ENCODE data around the gene ATXN7L1.

The ATXN7L1 gene

DNA sequence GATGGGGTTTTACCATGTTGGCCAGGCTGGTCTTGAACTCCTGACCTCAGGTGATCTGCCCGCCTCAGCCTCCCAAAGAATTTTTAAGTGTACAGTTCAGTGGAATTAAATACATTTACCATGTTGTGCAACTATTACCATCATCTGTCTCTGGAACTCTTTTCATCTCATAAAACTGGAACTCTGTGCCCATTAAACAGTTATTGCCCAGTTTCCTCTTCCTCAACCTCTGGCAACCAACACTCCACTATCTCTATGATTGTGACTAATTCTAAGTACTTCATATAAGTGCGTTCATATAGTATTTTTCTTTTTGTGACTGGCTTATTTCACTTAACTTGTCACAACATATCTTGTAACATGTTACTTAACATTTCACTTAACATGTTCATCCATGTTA lies 41.3 kb upstream of the ATXN7L1 start:
- H2BK5ac ChIP-seq (ENCODE audit: low read length) = no peak overlapping the region
- no peak overlapping the region for H3K27ac ChIP-seq (replicated peaks; ENCODE audit: low read length)
- no peak overlapping the region for H3K14ac ChIP-seq (ENCODE audit: low read length)
- no peak overlapping the region for H4K8ac ChIP-seq (ENCODE audit: low read depth, low read length)
- no peak overlapping the region for H3K18ac ChIP-seq (ENCODE audit: low read length)
- H2BK12ac ChIP-seq (ENCODE audit: low read length) = no peak overlapping the region
- H3K9ac ChIP-seq (ENCODE audit: low read depth, low read length, poor library complexity) = no peak overlapping the region
- no peaks in the 10 kb centered on the region for H3K27me3 ChIP-seq (ENCODE audit: control insufficient read depth in 3 of 3, insufficient read depth in 3 of 3, low read depth in 1 of 3, low read length in 3 of 3)
- WGBS, 2 donors (ENCODE audit: extremely low coverage in 2 of 2, insufficient read length in 2 of 2, insufficient replicate concordance in 1 of 2) = no CpG with 5 or more reads among the region's 2 CpGs
- H3K4me2 ChIP-seq (ENCODE audit: insufficient read depth, low read length, poor library complexity, severe bottlenecking) = no peak overlapping the region
- no peaks in the 10 kb centered on the region for H3K79me1 ChIP-seq (ENCODE audit: low read depth, low read length)
- H2BK15ac ChIP-seq (ENCODE audit: low read length) = no peak overlapping the region
- H3K9me3 ChIP-seq (replicated peaks in 1 of 2; ENCODE audit: control insufficient read depth in 2 of 2, insufficient read depth in 1 of 2, low read depth in 1 of 2, low read length in 2 of 2) = peaks cover 0 to 4% of the 10 kb centered on the region in 2 donors
- no peak overlapping the region for H3K23ac ChIP-seq (ENCODE audit: low read depth, low read length, poor library complexity)
- H4K91ac ChIP-seq (ENCODE audit: low read depth, low read length, poor library complexity) = no peak overlapping the region
- no peak for DNase-seq (ENCODE audit: low spot score)
- H2AFZ ChIP-seq (ENCODE audit: low read length) = no peak overlapping the region
- no peak overlapping the region for H3K4me3 ChIP-seq (ENCODE audit: low read length in 2 of 2)
- peaks cover 0 to 2% of the 10 kb centered on the region in 2 donors for H3K4me1 ChIP-seq (ENCODE audit: control insufficient read depth in 2 of 2, insufficient read depth in 1 of 2, low read depth in 1 of 2, low read length in 2 of 2)
- H2BK120ac ChIP-seq (ENCODE audit: low read depth, low read length) = no peak overlapping the region
- no peak overlapping the region for H2AK5ac ChIP-seq (ENCODE audit: low read depth, low read length)
- H3K36me3 ChIP-seq (replicated peaks in 1 of 2; ENCODE audit: control insufficient read depth in 2 of 2, insufficient read depth in 2 of 2, low read length in 2 of 2) = no peaks in the 10 kb centered on the region
- no peak overlapping the region for H3K4ac ChIP-seq (ENCODE audit: low read length)

DNA sequence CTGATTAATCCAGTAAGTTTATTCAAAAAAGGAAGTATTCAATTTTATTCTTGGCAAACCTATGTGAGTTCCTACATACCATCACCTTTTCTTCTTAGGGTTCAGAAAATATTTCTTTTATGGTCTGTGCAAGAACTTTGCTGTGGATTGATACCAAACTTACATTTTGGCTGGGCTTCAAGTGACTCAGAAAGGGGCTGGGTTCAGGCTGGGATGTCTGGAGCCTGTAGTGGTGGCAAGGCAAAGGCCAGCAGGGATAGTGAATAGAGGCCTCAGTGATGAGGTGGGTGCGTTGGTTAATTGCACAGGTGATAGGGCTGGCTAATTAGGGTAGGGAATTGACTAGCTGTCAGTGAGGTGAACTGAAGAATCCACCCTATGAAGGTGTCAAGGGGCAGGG lies 40.2 kb upstream of the ATXN7L1 start:
- Histone ChIP-seq H3K36me3 (replicated peaks in 1 of 2; ENCODE audit: control insufficient read depth in 2 of 2, insufficient read depth in 2 of 2, low read length in 2 of 2) (no peaks in the 10 kb centered on the region), H4K8ac (ENCODE audit: low read depth, low read length) (no peak overlapping the region), H3K14ac (ENCODE audit: low read length) (no peak overlapping the region), H2BK5ac (ENCODE audit: low read length) (no peak overlapping the region), H3K18ac (ENCODE audit: low read length) (no peak overlapping the region), H2BK12ac (ENCODE audit: low read length) (no peak overlapping the region), H2AK5ac (ENCODE audit: low read depth, low read length) (no peak overlapping the region), H3K27ac (replicated peaks; ENCODE audit: low read length) (no peak overlapping the region), H3K4me2 (ENCODE audit: insufficient read depth, low read length, poor library complexity, severe bottlenecking) (no peak overlapping the region), H2AFZ (ENCODE audit: low read length) (no peak overlapping the region), H3K4ac (ENCODE audit: low read length) (no peak overlapping the region), H3K79me1 (ENCODE audit: low read depth, low read length) (no peaks in the 10 kb centered on the region), H3K27me3 (ENCODE audit: control insufficient read depth in 3 of 3, insufficient read depth in 3 of 3, low read depth in 1 of 3, low read length in 3 of 3) (no peaks in the 10 kb centered on the region), H3K4me3 (ENCODE audit: low read length in 2 of 2) (no peak overlapping the region), H3K4me1 (ENCODE audit: control insufficient read depth in 2 of 2, insufficient read depth in 1 of 2, low read depth in 1 of 2, low read length in 2 of 2) (peaks cover 0 to 2% of the 10 kb centered on the region in 2 donors), H3K23ac (ENCODE audit: low read depth, low read length, poor library complexity) (no peak overlapping the region), H2BK120ac (ENCODE audit: low read depth, low read length) (no peak overlapping the region), H2BK15ac (ENCODE audit: low read length) (no peak overlapping the region), H3K9me3 (replicated peaks in 1 of 2; ENCODE audit: control insufficient read depth in 2 of 2, insufficient read depth in 1 of 2, low read depth in 1 of 2, low read length in 2 of 2) (no peaks in the 10 kb centered on the region), H4K91ac (ENCODE audit: low read depth, low read length, poor library complexity) (no peak overlapping the region), H3K9ac (ENCODE audit: low read depth, low read length, poor library complexity) (no peak overlapping the region)
- no peak for DNase-seq (ENCODE audit: low spot score)
- no CpG with 5 or more reads among the region's 1 CpG for WGBS, 2 donors (ENCODE audit: extremely low coverage in 2 of 2, insufficient read length in 2 of 2, insufficient replicate concordance in 1 of 2)

DNA sequence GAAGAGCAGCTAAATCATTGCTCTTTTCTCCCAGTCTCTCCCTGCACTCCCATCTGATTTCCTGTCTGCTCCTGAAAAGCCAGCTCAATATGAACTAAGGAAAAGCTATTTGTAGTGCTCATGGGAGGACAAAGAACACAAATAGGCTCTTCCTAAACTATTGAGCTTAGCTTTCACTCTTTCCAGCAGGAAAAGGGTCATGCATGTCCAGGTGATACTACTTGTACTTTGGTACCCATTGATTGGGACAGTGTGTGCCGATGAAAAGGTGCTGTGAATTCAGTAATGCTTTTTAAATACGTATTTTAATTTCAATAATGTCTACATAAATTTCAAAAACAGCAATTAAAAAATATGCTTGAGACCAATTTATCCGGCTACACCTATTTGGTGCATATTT lies 37.5 kb upstream of the ATXN7L1 start:
- Histone ChIP-seq H3K18ac (ENCODE audit: low read length) (no peak overlapping the region), H2AFZ (ENCODE audit: low read length) (no peak overlapping the region), H3K14ac (ENCODE audit: low read length) (no peak overlapping the region), H4K8ac (ENCODE audit: low read depth, low read length) (no peak overlapping the region), H2BK15ac (ENCODE audit: low read length) (no peak overlapping the region), H2BK120ac (ENCODE audit: low read depth, low read length) (no peak overlapping the region), H2AK5ac (ENCODE audit: low read depth, low read length) (no peak overlapping the region), H4K91ac (ENCODE audit: low read depth, low read length, poor library complexity) (no peak overlapping the region), H3K4me3 (ENCODE audit: low read length in 2 of 2) (no peak overlapping the region), H3K36me3 (replicated peaks in 1 of 2; ENCODE audit: control insufficient read depth in 2 of 2, insufficient read depth in 2 of 2, low read length in 2 of 2) (peaks cover 0 to 5% of the 10 kb centered on the region in 2 donors), H3K4ac (ENCODE audit: low read length) (no peak overlapping the region), H3K4me1 (ENCODE audit: control insufficient read depth in 2 of 2, insufficient read depth in 1 of 2, low read depth in 1 of 2, low read length in 2 of 2) (peaks cover 0 to 2% of the 10 kb centered on the region in 2 donors), H3K27ac (replicated peaks; ENCODE audit: low read length) (no peak overlapping the region), H3K23ac (ENCODE audit: low read depth, low read length, poor library complexity) (no peak overlapping the region), H3K9me3 (replicated peaks in 1 of 2; ENCODE audit: control insufficient read depth in 2 of 2, insufficient read depth in 1 of 2, low read depth in 1 of 2, low read length in 2 of 2) (peaks cover 0 to 8% of the 10 kb centered on the region in 2 donors), H3K27me3 (ENCODE audit: control insufficient read depth in 3 of 3, insufficient read depth in 3 of 3, low read depth in 1 of 3, low read length in 3 of 3) (no peaks in the 10 kb centered on the region), H2BK5ac (ENCODE audit: low read length) (no peak overlapping the region), H3K4me2 (ENCODE audit: insufficient read depth, low read length, poor library complexity, severe bottlenecking) (no peak overlapping the region), H3K79me1 (ENCODE audit: low read depth, low read length) (no peaks in the 10 kb centered on the region), H3K9ac (ENCODE audit: low read depth, low read length, poor library complexity) (no peak overlapping the region), H2BK12ac (ENCODE audit: low read length) (no peak overlapping the region)
- DNase-seq (ENCODE audit: low spot score) = no peak
- no CpG with 5 or more reads among the region's 3 CpGs for WGBS, 2 donors (ENCODE audit: extremely low coverage in 2 of 2, insufficient read length in 2 of 2, insufficient replicate concordance in 1 of 2)

GRCh38 chr7:105911961-105912575 lies 35.7 kb upstream of the ATXN7L1 start:
- Histone ChIP-seq H2BK5ac (ENCODE audit: low read length) (no peak overlapping the region), H2AK5ac (ENCODE audit: low read depth, low read length) (no peak overlapping the region), H2BK120ac (ENCODE audit: low read depth, low read length) (no peak overlapping the region), H3K14ac (ENCODE audit: low read length) (no peak overlapping the region), H2AFZ (ENCODE audit: low read length) (no peak overlapping the region), H3K18ac (ENCODE audit: low read length) (no peak overlapping the region), H2BK12ac (ENCODE audit: low read length) (no peak overlapping the region), H3K4ac (ENCODE audit: low read length) (no peak overlapping the region), H3K36me3 (replicated peaks in 1 of 2; ENCODE audit: control insufficient read depth in 2 of 2, insufficient read depth in 2 of 2, low read length in 2 of 2) (peaks cover 0 to 5% of the 10 kb centered on the region in 2 donors), H3K79me1 (ENCODE audit: low read depth, low read length) (no peaks in the 10 kb centered on the region), H3K27me3 (ENCODE audit: control insufficient read depth in 3 of 3, insufficient read depth in 3 of 3, low read depth in 1 of 3, low read length in 3 of 3) (no peaks in the 10 kb centered on the region), H3K4me1 (ENCODE audit: control insufficient read depth in 2 of 2, insufficient read depth in 1 of 2, low read depth in 1 of 2, low read length in 2 of 2) (peaks cover 0 to 2% of the 10 kb centered on the region in 2 donors), H3K27ac (replicated peaks; ENCODE audit: low read length) (no peak overlapping the region), H3K9ac (ENCODE audit: low read depth, low read length, poor library complexity) (no peak overlapping the region), H3K9me3 (replicated peaks in 1 of 2; ENCODE audit: control insufficient read depth in 2 of 2, insufficient read depth in 1 of 2, low read depth in 1 of 2, low read length in 2 of 2) (peaks cover 0 to 8% of the 10 kb centered on the region in 2 donors), H4K91ac (ENCODE audit: low read depth, low read length, poor library complexity) (no peak overlapping the region), H3K23ac (ENCODE audit: low read depth, low read length, poor library complexity) (no peak overlapping the region), H3K4me2 (ENCODE audit: insufficient read depth, low read length, poor library complexity, severe bottlenecking) (no peak overlapping the region), H4K8ac (ENCODE audit: low read depth, low read length) (no peak overlapping the region), H2BK15ac (ENCODE audit: low read length) (no peak overlapping the region), H3K4me3 (ENCODE audit: low read length in 2 of 2) (no peak overlapping the region)
- no peak for DNase-seq (ENCODE audit: low spot score)
- no CpG with 5 or more reads among the region's 4 CpGs for WGBS, 2 donors (ENCODE audit: extremely low coverage in 2 of 2, insufficient read length in 2 of 2, insufficient replicate concordance in 1 of 2)

All from neuronal stem cell (in vitro differentiated cells).